ENCODE data around the gene CNTN5.
"Not testable (repeated sequence)": the region's sequence is repeated elsewhere in the genome, so short reads cannot be mapped to it uniquely, and the experiment has no call there.

CNTN5 gene

GRCh38 chr11:99244613-99245012 lies 223.9 kb downstream of the CNTN5 start:
- Mint-ChIP-seq H3K27ac (ENCODE audit: low read depth) (no peak overlapping the region), H3K4me3 (no peak overlapping the region), H3K9me3 (peaks cover 7% of the 10 kb centered on the region), H3K27me3 (no peaks in the 10 kb centered on the region), H3K36me3 (ENCODE audit: insufficient read depth) (no peaks in the 10 kb centered on the region), H3K4me1 (no peaks in the 10 kb centered on the region)
- DNase-seq (ENCODE audit: low spot score in 2 of 2) = no peak
- no peak for ATAC-seq (replicated peaks; ENCODE audit: extremely low read depth, poor library complexity, severe bottlenecking)

- no peaks in the 10 kb centered on the region for H3K4me1 Mint-ChIP-seq
- H3K36me3 Mint-ChIP-seq (ENCODE audit: insufficient read depth) = no peaks in the 10 kb centered on the region
- peaks cover 3% of the 10 kb centered on the region for H3K9me3 Mint-ChIP-seq
- DNase-seq (ENCODE audit: low spot score in 2 of 2) (no peak), ATAC-seq (replicated peaks; ENCODE audit: extremely low read depth, poor library complexity, severe bottlenecking) (no peak)
- no peak overlapping the region for H3K4me3 Mint-ChIP-seq
- no peaks in the 10 kb centered on the region for H3K27me3 Mint-ChIP-seq
- no peak overlapping the region for H3K27ac Mint-ChIP-seq (ENCODE audit: low read depth)
Observed at GRCh38 chr11:99246199-99246598, 225.4 kb downstream of the CNTN5 start.

DNA sequence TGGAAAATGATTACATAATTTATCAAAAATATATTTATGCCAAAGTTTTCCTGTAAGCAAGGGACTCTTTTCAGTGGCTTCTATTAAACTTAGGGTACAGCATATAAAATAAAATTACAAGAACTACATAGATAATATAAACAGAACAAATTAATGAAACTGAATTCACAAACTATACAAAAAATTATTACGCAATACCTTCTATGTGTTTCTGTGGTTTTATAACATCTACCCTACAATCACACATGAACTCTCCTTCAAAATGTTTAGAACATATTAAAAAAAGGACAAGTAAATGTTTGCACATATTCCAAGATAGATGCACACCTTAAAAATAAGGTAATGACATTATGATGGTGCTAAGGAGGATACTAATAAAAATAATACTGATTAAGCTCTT lies 235.9 kb downstream of the CNTN5 start:
- Mint-ChIP-seq H3K4me1 (no peaks in the 10 kb centered on the region), H3K36me3 (ENCODE audit: insufficient read depth) (no peaks in the 10 kb centered on the region), H3K9me3 (peaks cover 10% of the 10 kb centered on the region), H3K27ac (ENCODE audit: low read depth) (no peak overlapping the region), H3K27me3 (no peaks in the 10 kb centered on the region), H3K4me3 (no peak overlapping the region)
- ATAC-seq (replicated peaks; ENCODE audit: extremely low read depth, poor library complexity, severe bottlenecking) (no peak), DNase-seq (ENCODE audit: low spot score in 2 of 2) (no peak)

GRCh38 chr11:99257131-99257530 lies 236.4 kb downstream of the CNTN5 start:
- ATAC-seq (replicated peaks; ENCODE audit: extremely low read depth, poor library complexity, severe bottlenecking) (no peak), DNase-seq (ENCODE audit: low spot score in 2 of 2) (no peak)
- Mint-ChIP-seq H3K27me3 (no peaks in the 10 kb centered on the region), H3K36me3 (ENCODE audit: insufficient read depth) (no peaks in the 10 kb centered on the region), H3K27ac (ENCODE audit: low read depth) (no peak overlapping the region), H3K4me1 (no peaks in the 10 kb centered on the region), H3K9me3 (peaks cover 6% of the 10 kb centered on the region), H3K4me3 (no peak overlapping the region)

- no peaks in the 10 kb centered on the region for H3K4me1 Mint-ChIP-seq
- no peaks in the 10 kb centered on the region for H3K36me3 Mint-ChIP-seq (ENCODE audit: insufficient read depth)
- no peak overlapping the region for H3K4me3 Mint-ChIP-seq
- DNase-seq (ENCODE audit: low spot score in 2 of 2) (no peak), ATAC-seq (replicated peaks; ENCODE audit: extremely low read depth, poor library complexity, severe bottlenecking) (no peak)
- no peaks in the 10 kb centered on the region for H3K27me3 Mint-ChIP-seq
- H3K9me3 Mint-ChIP-seq = peaks cover 5% of the 10 kb centered on the region
- no peak overlapping the region for H3K27ac Mint-ChIP-seq (ENCODE audit: low read depth)
Observed at GRCh38 chr11:99260696-99261095, 239.9 kb downstream of the CNTN5 start.

- Mint-ChIP-seq H3K36me3 (ENCODE audit: insufficient read depth) (no peaks in the 10 kb centered on the region), H3K4me3 (no peak overlapping the region), H3K27me3 (no peaks in the 10 kb centered on the region), H3K27ac (ENCODE audit: low read depth) (no peak overlapping the region), H3K4me1 (no peaks in the 10 kb centered on the region), H3K9me3 (no peaks in the 10 kb centered on the region)
- ATAC-seq (replicated peaks; ENCODE audit: extremely low read depth, poor library complexity, severe bottlenecking) = no peak
- no peak for DNase-seq (ENCODE audit: low spot score in 2 of 2)
Observed at GRCh38 chr11:99268886-99269285, 248.1 kb downstream of the CNTN5 start.

- no peaks in the 10 kb centered on the region for H3K4me1 Mint-ChIP-seq
- H3K27ac Mint-ChIP-seq (ENCODE audit: low read depth) = no peak overlapping the region
- DNase-seq (ENCODE audit: low spot score in 2 of 2) = no peak
- no peak for ATAC-seq (replicated peaks; ENCODE audit: extremely low read depth, poor library complexity, severe bottlenecking)
- H3K9me3 Mint-ChIP-seq = no peaks in the 10 kb centered on the region
- H3K4me3 Mint-ChIP-seq = no peak overlapping the region
- H3K36me3 Mint-ChIP-seq (ENCODE audit: insufficient read depth) = no peaks in the 10 kb centered on the region
- H3K27me3 Mint-ChIP-seq = no peaks in the 10 kb centered on the region
Observed at GRCh38 chr11:99271527-99271926, 250.8 kb downstream of the CNTN5 start.

DNA sequence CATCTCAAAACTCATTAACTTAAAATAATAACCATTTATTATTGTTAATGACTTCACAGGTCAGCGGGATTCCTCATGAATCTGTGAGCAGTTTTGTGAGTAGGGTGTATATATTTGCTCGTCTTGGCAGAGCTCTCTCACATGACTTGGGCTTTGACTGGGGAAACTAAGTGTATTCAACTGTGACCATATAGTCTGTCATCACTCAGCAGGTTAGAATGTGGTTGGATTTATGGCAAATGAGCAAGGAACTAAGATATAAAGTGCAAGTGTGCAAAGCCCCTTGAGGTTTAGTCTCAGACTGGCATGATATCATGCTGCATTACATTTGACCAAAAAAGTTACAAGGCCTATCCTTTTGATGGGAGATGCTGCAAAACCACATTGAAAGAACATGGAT lies 254.8 kb downstream of the CNTN5 start:
- Mint-ChIP-seq H3K27me3 (no peaks in the 10 kb centered on the region), H3K4me1 (no peaks in the 10 kb centered on the region), H3K27ac (ENCODE audit: low read depth) (no peak overlapping the region), H3K36me3 (ENCODE audit: insufficient read depth) (no peaks in the 10 kb centered on the region), H3K4me3 (no peak overlapping the region), H3K9me3 (no peaks in the 10 kb centered on the region)
- ATAC-seq (replicated peaks; ENCODE audit: extremely low read depth, poor library complexity, severe bottlenecking) (no peak), DNase-seq (ENCODE audit: low spot score in 2 of 2) (no peak)

DNA sequence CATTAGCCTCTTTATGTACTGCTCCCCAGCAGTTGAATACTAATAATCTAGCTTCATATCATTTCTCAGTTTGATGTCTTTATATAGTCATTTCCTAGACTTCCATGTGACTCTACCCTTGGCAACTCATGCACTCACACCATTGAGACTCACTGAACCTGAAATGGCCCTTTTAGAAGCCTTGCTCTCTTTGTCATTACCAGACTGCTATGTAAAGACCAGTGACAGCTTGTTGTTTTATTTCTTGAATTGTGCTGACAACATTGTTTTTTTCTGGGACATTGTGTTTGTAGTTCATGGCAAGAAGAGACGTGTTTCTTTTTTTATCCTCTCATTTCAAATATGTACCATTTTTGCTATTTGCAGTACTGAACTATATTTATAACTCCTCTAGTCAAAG lies 256.5 kb downstream of the CNTN5 start:
- Mint-ChIP-seq H3K36me3 (ENCODE audit: insufficient read depth) (no peaks in the 10 kb centered on the region), H3K27me3 (no peaks in the 10 kb centered on the region), H3K9me3 (peaks cover 3% of the 10 kb centered on the region), H3K4me1 (no peaks in the 10 kb centered on the region), H3K27ac (ENCODE audit: low read depth) (no peak overlapping the region), H3K4me3 (no peak overlapping the region)
- no peak for DNase-seq (ENCODE audit: low spot score in 2 of 2)
- ATAC-seq (replicated peaks; ENCODE audit: extremely low read depth, poor library complexity, severe bottlenecking) = no peak

- Mint-ChIP-seq H3K4me3 (no peak overlapping the region), H3K9me3 (peaks cover 6% of the 10 kb centered on the region), H3K4me1 (no peaks in the 10 kb centered on the region), H3K36me3 (ENCODE audit: insufficient read depth) (no peaks in the 10 kb centered on the region), H3K27ac (ENCODE audit: low read depth) (no peak overlapping the region), H3K27me3 (no peaks in the 10 kb centered on the region)
- no peak for DNase-seq (ENCODE audit: low spot score in 2 of 2)
- ATAC-seq (replicated peaks; ENCODE audit: extremely low read depth, poor library complexity, severe bottlenecking) = no peak
Observed at GRCh38 chr11:99279266-99279665, 258.5 kb downstream of the CNTN5 start.

DNA sequence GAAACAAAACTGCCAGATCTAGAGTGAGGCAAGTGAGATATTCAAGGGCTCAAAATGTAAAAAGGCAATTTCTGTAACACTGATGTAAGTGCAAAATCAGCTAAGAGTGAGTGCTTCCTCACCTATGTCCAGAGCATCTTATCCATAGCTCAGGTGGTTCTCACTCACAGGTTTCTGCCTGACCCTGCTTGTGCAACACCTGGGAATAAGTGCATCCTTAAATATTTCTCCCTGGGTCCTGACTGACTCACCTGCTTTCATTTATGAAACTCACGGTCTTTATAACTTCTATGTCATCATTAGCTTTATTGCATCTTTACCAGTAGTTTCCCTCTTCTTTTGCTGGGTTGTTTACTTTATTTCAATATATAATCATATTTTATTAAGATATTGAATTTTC lies 260.6 kb downstream of the CNTN5 start:
- no peak overlapping the region for H3K27ac Mint-ChIP-seq (ENCODE audit: low read depth)
- ATAC-seq (replicated peaks; ENCODE audit: extremely low read depth, poor library complexity, severe bottlenecking) = no peak
- DNase-seq (ENCODE audit: low spot score in 2 of 2) = no peak
- no peaks in the 10 kb centered on the region for H3K36me3 Mint-ChIP-seq (ENCODE audit: insufficient read depth)
- H3K4me3 Mint-ChIP-seq = no peak overlapping the region
- no peaks in the 10 kb centered on the region for H3K4me1 Mint-ChIP-seq
- H3K27me3 Mint-ChIP-seq = no peaks in the 10 kb centered on the region
- H3K9me3 Mint-ChIP-seq = peaks cover 6% of the 10 kb centered on the region

- not testable (repeated sequence) for H3K36me3 Mint-ChIP-seq (ENCODE audit: insufficient read depth); DNase-seq (ENCODE audit: low spot score in 2 of 2); H3K27ac Mint-ChIP-seq (ENCODE audit: low read depth); H3K4me1 Mint-ChIP-seq; H3K27me3 Mint-ChIP-seq; ATAC-seq (replicated peaks; ENCODE audit: extremely low read depth, poor library complexity, severe bottlenecking); H3K4me3 Mint-ChIP-seq
- peaks cover 15% of the 10 kb centered on the region for H3K9me3 Mint-ChIP-seq
Observed at GRCh38 chr11:99297925-99298324, 277.2 kb downstream of the CNTN5 start.

- DNase-seq (ENCODE audit: low spot score in 2 of 2) = no peak
- Mint-ChIP-seq H3K4me1 (no peaks in the 10 kb centered on the region), H3K27ac (ENCODE audit: low read depth) (no peak overlapping the region), H3K9me3 (peaks cover 5% of the 10 kb centered on the region), H3K4me3 (no peak overlapping the region), H3K36me3 (ENCODE audit: insufficient read depth) (peaks cover 2% of the 10 kb centered on the region), H3K27me3 (no peaks in the 10 kb centered on the region)
- ATAC-seq (replicated peaks; ENCODE audit: extremely low read depth, poor library complexity, severe bottlenecking) = no peak
Observed at GRCh38 chr11:99307510-99308088, 286.9 kb downstream of the CNTN5 start.

GRCh38 chr11:99311870-99312269 lies 291.1 kb downstream of the CNTN5 start:
- no peak for DNase-seq (ENCODE audit: low spot score in 2 of 2)

More at GRCh38 chr11:99311870-99312269, 291.1 kb downstream of the CNTN5 start:
- no peak for ATAC-seq (replicated peaks; ENCODE audit: extremely low read depth, poor library complexity, severe bottlenecking)
- no peak overlapping the region for H3K27ac Mint-ChIP-seq (ENCODE audit: low read depth)
- peaks cover 14% of the 10 kb centered on the region for H3K9me3 Mint-ChIP-seq
- H3K27me3 Mint-ChIP-seq = no peaks in the 10 kb centered on the region
- no peaks in the 10 kb centered on the region for H3K4me1 Mint-ChIP-seq
- no peak overlapping the region for H3K4me3 Mint-ChIP-seq
- no peaks in the 10 kb centered on the region for H3K36me3 Mint-ChIP-seq (ENCODE audit: insufficient read depth)

Data from central memory CD8-positive, alpha-beta T cell (primary cell).